Measurements from ENCODE around the gene ZNF45.
"Not testable (repeated sequence)": the region's sequence is repeated elsewhere in the genome, so short reads cannot be mapped to it uniquely, and the experiment has no call there.

Gene ZNF45

DNA sequence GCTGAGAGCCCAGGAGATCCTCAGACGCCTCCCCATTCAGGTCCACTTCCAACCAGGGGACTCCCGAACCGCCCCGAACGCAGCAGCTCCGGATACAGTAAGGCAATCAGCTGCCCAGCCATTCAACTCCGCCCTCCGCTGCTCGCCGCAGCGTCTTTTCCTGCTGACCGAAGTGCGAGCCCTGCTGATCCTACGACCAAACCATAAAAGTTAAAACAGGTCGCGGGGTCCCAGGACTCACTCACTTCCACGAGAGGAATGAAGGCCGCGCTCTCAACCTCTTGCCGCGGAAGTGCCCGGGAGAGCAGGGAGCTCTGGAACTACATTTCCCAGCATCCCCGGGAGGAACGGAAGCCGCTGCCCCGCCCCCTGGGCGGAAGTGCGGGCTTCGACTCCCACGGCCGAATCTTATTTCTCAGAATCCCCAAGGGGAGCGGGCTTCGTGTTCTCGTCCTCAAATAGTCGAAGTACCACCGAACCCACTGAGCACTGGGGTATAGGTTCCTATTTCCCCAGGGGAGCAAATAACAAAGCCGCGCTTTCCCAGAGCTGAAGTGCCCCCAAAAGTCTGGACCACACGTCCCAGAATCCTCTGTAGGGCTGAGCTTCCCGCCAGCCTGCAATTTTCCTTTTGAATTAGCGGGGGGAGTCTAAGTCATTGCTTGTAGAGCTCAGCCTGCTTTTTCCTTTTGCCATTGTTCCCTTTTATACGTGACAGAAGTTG is at the start of gene ZNF45:
Gene ZNF45, minus strand, starts transcription at position 298 of the 724 bp plus-strand sequence. CDS start 13,097 bp downstream, outside the sequence.
- peak; percentile 82 to 90 for DNase-seq

DNA sequence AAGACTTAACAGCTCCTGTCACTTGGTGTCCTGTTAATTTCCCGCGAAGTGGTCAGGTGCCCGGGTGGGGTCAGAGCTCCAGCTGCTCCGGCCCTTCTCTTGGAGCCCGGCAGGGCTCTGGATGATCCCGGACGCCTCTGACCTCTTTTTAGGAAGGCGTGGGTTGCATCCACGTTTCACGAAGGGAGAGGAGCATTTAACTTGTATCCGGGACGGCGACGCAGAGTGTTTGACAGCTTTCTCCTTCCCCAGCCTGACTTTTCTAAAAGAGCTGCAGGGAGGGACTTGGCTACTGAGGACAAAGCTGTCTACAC is 49.6 kb upstream of the ZNF45 start:
- DNase-seq, result no peak

DNA sequence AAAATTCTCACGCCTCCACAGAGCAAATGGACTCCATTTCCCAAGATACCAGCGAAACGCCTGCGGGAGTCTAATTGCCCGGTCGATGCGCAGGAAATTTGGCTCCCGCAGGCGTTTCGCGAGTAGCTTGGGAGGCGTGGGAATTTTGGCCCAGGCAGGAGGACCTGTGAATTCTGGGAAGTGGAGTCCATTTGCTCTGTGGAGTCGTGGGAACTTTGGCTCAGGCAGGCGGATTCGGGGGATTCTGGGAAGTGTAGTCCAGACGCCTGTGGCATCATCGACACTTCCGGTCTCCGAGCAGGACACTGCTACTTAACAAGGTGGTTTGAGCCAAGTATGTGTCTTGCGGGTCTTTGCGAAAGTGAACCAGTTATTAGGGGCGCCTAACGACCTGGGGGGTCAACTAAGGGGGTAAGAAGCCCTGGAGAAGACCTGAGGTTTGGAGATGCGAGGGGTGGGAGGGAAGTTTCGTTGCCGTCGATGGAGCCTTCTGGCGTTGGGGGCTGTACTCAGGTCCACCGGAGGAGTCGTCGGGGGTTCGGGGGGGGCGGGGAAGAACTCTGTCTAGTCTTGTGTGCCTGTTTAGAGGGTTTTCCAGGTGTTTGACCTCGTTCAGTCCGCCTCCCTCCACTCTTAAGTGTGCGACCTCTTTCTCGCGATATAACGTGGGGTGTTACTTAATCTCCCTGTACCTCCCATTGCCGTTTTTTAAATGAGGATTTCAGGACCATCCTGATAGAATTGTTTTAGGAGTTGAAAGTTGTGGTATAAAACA is 49.0 kb upstream of the ZNF45 start, which contains the start of gene ZNF155:
Gene ZNF155, plus strand, starts transcription at position 277 of the 775 bp plus-strand sequence. CDS start 4,356 bp downstream, outside the sequence.
- peak; percentile 56 to 69 for DNase-seq

DNA sequence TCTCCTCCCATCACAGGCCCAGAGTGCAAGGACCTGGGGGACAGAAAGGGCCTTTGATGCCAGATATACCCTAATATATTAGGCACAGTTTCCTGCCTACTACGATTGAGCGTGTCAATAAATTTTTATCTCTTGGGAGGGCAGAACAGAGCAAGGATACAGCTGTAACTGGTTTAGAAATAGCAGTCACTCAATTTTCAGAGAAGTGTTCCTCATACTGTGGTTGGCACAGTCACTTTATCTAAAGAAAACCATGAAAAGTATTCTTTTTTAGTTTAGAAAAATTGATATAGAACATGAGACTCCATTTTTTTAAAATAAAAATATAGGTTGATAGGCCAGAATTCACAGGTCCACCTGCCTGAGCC is 48.4 kb upstream of the ZNF45 start:
- no peak for DNase-seq

DNA sequence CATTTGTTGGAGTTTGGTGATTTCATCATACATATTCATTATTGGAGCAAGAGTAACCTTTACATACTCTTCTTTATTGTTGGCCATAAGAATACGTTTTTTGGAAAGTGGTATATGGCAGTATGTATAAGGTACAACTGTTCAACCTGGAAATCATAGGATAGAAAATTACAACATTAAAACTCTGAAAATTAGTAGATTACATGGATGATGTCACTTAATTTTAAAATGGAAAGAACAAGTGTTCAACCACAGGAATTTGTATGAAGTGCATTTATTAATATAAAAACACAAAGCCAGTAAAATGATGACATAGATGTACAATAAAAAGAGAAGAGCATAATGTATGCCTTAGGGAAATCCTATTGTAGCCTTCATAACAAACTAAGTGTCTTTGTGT is 41.6 kb upstream of the ZNF45 start:
- no peak for DNase-seq

DNA sequence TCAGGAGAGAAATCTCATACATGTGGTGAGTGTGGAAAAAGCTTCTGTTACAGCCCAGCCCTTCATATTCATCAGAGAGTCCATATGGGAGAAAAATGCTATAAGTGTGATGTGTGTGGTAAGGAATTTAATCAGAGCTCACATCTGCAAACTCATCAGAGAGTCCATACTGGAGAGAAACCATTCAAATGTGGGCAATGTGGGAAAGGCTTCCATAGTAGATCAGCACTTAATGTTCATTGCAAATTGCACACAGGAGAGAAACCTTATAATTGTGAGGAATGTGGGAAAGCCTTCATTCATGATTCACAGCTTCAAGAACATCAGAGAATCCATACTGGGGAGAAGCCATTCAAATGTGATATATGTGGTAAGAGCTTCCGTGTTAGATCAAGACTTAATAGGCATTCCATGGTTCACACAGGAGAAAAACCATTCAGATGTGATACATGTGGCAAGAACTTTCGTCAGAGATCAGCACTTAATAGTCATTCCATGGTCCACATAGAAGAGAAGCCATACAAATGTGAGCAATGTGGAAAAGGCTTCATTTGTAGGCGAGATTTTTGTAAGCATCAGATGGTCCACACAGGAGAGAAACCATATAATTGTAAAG is 31.1 kb upstream of the ZNF45 start:
- DNase-seq, result no peak

DNA sequence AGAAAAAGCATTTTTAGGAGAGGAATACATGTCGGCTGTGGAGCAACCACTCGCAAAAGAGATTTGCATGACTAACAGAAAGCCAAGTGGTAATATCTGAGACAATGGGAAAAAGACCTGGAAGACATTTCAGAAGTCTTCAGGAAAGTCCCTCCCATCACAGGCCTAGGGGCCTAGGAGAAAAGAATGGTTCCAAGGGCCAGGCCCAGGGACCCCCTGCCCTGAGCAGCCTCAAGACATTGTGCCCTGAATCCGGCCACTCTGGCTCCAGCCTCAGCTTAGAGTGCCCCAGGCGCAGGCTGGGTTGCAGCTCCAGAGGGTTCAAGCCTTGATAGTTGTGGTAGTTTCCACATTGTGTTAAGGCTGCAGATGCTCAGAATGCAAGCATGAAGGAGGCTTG is 25.3 kb upstream of the ZNF45 start:
- no peak for DNase-seq

DNA sequence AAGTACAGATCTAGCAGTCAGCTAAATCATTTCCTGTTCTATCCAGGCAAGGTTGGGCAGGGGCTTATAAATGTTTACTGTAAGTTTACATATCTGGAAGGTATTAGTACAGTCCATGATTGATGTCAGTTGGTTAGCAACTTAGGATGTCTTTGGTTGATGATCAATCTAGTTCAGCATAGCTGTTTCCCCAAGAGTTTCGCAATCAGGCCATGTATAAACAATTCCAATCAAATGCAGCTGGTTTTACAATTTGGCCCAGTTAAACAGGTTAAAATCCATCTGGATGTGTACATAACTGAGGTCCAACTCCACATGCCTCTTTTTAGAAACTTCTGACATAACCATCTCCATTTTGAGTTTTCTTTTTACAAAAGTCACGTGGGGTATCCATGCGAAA is 22.8 kb upstream of the ZNF45 start:
- DNase-seq, result no peak

DNA sequence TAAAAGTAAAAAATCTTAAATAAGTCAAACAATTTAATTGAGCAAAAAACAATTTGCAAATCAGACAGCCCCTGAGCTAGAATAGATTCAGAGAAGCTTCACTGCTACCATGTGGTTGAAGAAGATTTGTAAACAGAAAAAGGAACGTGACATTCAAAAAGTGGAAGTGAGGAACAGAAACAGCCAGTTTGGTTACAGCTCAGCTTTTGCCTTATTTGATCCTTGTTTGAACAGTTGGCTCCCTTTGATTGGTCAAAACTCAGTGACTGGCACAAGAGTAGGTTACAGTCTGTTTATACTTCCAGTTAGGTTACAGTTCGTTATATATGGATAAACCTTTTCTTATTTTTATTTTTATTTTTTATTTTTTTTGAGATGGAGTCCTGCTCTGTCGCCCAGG is 21.7 kb upstream of the ZNF45 start:
- DNase-seq, result no peak

DNA sequence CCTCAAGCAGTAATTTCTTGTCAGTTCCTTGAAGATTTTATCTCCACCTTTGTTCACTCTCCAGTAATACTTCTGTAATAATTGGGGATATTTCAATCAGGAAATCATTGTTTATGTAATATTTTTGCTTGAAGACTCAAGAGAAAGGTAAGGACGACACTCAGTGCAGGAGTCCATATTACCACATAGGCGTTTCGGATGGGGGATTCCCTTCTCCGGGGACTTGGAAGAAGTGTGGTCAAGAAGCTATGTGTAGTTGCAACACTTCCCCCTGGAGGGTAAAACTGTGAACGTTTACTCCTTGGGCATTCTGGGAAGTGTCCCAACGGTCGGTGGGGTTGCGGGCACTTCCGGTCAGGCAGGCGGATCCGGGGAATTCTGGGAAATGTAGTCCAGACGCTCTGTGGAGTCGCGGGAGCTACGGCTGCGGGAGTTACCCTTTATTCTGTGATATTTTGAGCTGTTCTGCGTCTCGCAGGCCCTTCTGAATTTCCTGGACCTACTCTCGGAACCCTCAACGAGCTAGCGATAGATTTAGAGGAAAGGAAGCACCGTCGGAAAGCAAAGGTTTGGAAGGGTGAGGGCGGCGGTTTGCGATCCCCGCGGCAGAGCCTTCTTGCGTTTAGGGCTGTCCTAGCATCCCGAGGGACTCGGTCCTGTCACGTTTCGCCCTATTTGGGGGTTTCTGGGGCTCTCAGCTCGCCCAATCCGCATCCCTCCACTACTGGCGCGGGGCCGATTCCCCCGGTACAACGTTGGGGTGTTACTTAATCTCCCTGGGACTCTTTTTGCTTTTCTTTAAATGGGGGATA is 16.0 kb upstream of the ZNF45 start, which contains the start of gene ZNF221:
Gene ZNF221, plus strand, starts transcription at position 395 of the 812 bp plus-strand sequence. CDS start 11,499 bp downstream, outside the sequence.
- DNase-seq, result peak; percentile 40 to 50

DNA sequence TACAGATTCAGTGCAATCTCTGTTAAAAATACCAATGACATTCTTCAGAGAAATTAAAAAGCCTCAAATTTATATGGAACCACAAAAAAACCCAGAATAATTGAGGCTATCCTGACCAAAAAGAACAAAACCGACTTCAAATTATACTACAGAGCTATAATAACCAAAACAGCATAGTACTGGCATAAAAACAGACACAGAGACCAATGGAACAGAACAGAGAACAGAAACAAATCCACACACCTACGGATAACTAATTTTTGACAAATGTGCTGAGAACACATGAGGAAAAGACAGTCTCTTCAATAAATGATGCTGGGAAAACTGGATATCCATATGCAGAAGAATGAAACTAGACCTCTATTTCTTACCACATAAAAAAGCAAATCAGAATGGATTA is 14.7 kb upstream of the ZNF45 start:
- DNase-seq, result not testable (repeated sequence)

DNA sequence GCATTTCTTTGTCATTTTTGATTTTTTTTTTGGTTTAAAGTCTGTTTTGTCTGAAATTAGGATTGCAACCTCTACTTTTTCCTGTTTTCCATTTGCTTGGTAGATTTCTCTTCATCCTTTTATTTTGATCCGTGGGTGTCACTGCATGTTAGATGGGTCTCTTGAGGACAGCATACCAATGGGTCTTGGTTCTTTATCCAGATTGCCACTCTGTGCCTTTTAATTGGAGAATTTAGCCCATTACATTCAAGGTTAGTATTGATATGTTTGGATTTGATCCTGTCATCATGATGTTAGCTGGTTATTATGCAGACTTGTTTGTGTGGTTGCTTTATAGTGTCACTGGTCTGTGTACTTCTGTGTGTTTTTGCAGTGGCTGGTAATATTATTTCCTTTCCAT is 12.3 kb upstream of the ZNF45 start:
- not testable (repeated sequence) for DNase-seq

DNA sequence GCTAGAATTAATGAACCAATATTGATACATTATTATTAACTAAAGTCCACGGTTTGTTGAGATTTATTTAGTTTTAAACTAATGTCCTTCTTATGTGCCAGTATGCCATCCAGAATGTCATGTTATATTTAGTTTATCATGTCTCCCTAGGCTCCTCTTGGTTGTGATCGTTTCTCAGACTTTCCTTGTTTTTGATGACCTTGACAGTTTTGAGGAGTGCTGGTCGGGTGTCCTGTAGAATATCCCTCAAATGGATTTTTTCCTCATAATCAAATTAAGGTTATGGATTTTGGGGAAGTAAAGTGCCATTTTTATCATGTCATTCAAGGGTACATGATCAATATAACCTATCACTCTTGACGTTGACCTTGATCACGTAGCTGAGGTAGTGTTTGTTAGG is 6.1 kb upstream of the ZNF45 start:
- no peak for DNase-seq

DNA sequence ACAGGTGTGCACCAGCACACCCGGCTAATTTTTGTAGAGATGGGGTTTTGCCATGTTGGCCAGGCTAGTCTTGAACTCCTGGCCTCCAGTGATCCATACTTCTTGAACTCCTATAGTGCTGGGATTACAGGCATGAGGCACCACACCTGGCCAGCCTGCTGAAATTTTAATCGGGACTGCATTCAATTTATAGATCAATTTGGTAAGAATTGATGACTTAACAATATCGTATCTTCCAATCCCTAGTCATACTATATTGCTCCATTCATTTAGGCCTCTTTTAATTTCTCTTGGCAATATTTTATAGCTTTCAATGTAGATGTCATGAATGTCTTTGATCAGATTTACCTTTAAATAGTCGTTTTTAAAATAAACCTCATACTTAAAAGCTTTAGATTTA is 5.6 kb upstream of the ZNF45 start:
- DNase-seq, result no peak

DNA sequence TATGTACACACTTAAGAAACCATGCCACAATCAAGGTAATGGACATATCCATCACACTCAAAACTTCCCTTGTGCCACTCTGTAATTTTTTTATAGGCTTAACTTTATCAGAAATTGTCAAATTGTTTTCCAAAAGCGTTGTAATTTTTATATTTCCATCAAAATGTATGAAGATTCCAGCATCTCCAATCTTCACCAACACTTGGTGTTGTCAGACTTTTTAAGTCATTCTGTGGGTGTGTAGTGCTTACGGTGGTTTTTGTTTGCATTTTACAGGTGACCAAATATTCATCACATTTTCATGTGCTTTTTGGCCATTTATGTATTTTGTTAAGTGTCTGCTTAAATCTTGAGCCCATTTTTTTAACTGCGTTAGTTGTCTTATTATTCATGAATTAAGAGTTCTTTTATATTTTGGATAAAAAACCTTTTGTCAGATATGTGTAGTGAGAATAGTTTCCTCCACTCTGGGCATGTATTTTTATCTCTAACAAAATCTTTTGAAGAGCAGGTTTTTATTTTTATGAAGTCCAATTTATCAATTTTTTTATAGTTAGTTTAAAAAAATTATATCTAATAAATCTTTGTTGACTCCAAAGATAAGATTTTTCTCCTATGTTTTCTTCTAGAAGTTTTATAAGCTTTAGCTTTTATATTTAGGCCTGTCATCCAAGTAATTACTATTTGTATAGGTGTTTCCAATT is 4.6 kb upstream of the ZNF45 start:
- DNase-seq, result no peak

DNA sequence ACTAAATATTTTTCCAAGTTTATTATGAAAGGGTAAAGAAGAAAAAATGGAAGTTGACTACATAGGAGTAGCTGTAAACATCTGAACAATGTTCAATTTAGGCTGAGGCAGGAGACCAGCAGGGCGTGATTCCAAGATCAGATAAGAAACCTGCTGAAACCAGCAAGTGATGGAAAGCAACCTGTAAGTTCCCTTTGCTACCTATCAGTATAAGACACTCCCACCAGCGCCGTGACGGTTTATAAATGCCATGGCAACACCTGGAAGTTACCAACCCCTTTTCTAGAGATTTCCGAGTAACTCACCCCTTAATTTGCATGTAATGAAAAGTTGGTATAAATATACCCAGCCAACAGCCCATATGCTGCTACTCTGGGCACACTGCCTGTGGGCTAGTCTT is 1.1 kb upstream of the ZNF45 start:
- DNase-seq, result no peak

DNA sequence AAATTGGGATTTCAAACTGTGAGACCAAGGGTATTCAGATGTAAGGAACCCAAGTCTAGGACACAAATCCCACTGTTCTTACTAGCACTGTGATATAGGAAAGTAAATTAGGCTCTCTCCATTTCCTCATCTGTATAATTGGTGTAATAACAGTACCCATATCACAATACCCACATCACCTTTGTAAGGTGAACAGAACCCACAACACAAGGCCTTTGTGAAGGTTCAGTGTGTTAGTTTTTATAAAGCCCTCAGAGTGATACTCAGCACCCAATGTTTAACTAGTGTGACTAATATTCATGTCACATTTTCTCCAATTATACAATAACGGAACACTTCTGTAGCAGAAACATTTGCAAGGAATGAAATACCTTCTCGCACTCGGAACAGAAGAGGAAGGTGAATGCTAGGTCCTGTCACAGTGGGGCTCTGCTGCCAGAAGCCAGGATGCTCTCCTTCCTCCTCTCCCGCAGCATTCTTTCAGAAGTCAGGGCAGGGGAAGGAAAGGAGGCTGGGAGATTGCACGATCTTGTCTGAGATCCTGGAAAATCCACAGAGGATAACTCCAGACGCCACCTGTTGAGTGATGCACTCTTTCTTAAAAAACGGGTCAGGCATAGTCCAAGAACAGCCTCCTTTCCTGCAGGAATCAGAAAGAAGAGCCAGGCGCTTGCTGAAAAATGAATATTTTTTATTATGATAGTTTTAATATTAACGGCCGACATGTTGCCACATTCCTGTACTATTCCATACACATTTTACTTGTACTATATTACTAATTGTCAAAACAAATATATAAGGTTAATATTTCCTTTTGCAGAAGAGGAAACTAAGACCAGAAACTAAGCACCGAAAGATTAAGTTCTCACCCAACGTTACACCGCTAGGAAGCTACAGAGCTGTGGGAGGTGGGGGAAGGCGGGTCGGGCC is 762 bp downstream of the ZNF45 start:
- no peak for DNase-seq

DNA sequence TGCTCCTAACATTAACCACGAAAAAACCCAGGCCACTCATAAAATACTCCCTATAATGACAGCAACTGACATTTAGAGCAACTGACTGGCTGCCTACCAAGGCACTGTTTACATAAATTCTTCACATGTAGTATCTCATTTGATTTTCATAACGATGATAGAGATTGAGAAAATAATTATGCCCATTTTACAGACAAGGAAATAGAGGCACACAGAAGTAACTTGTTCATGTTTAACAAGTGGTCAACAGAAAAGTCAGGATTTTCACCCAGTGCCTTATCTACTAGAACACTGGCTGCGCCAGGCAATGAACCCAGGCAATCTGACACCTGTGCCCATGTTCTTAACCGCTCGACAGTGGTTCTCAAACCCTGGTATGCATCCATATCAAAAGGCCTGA is 6.3 kb downstream of the ZNF45 start:
- no peak for DNase-seq

DNA sequence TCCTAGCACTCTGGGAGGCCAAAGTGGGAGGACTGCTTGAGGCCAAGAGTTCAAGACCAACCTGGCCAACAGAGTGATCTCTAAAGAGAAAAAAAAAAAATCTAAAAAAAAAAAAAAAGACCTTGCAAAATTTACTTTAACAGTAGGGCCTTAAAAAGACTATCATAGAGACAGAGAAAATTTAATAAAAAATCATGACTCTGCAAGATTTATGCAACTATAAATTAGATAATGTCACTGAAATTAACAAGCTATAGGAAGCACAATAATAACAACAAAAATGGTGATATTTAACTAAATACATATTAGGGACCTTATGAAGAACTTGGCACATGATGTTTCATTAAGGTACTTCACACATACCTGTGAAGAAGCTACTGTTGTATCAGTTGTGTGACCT is 11.2 kb downstream of the ZNF45 start:
- DNase-seq, result no peak

DNA sequence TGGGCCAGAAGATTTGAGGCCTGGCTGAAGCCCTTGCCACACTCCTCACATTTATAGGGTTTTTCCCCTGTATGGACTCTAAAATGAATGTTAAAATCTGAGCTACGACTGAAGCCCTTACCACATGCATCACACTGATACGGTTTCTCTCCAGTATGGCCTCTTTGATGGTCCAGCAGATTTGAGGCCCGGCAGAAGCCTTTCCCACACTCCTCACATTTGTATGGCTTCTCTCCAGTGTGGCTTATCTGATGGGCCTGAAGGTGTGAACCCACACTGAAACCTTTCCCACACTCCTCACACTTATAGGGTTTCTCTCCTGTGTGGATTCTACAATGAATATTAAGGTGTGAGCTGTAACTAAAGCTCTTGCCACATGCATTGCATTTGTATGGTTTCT is 21.0 kb downstream of the ZNF45 start:
- no peak for DNase-seq

DNA sequence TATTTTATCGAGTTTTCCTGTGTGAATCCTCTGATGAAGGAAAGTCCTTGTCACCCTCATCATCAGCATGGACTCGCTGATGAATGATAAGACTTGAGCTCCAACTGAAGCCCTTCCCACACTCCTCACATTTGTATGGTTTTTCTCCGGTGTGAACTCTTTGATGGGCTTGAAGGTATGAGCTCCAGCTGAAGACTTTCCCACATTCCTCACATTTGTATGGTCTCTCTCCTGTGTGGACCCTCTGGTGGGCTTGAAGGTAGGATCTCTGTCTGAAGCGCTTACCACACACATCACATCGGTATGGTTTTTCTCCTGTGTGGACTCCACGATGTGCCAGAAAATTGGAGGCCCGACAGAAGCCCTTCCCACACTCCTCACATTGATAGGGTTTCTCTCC is 21.7 kb downstream of the ZNF45 start:
- no peak for DNase-seq

All from stimulated activated CD4-positive, alpha-beta T cell treated with anti-CD3 and anti-CD28 coated beads, Interleukin-4, amount 100 ng/mL, for 4 hours (primary cell).